GM18909 (cell line): ENCODE data around the gene MRGPRG.
"Not testable (repeated sequence)": the region's sequence is repeated elsewhere in the genome, so short reads cannot be mapped to it uniquely, and the experiment has no call there.

ENCODE experiments used
- ATAC-seq: cut with Tn5 transposase; IDR thresholded peaks from one replicate; pipeline ENCODE4 v1.9.1; 2021; ENCODE audit warnings: mild to moderate bottlenecking; ENCODE audit not compliant: unreplicated experiment, poor library complexity

The MRGPRG gene

GRCh38 chr11:3218483-3219280 lies at the start of gene MRGPRG:
TSS of gene MRGPRG (minus strand) at chr11:3218813. CDS start at chr11:3218813, 0 bp downstream.
- ATAC-seq = no peak

GRCh38 chr11:3262548-3262947 lies 43.9 kb upstream of the MRGPRG start:
- ATAC-seq = not testable (repeated sequence)

GRCh38 chr11:3261831-3262230 lies 43.2 kb upstream of the MRGPRG start:
- not testable (repeated sequence) for ATAC-seq

GRCh38 chr11:3257509-3257908 lies 38.9 kb upstream of the MRGPRG start:
- ATAC-seq = not testable (repeated sequence)

- ATAC-seq = not testable (repeated sequence)
Observed at GRCh38 chr11:3255241-3255640, 36.6 kb upstream of the MRGPRG start.

GRCh38 chr11:3254773-3255172 lies 36.2 kb upstream of the MRGPRG start:
- not testable (repeated sequence) for ATAC-seq

GRCh38 chr11:3245071-3245470 lies 26.5 kb upstream of the MRGPRG start:
- ATAC-seq = no peak

GRCh38 chr11:3243880-3244279 lies 25.3 kb upstream of the MRGPRG start:
- ATAC-seq = no peak

GRCh38 chr11:3237119-3237518 lies 18.5 kb upstream of the MRGPRG start:
- ATAC-seq = no peak

GRCh38 chr11:3234846-3235245 lies 16.2 kb upstream of the MRGPRG start:
- no peak for ATAC-seq

- ATAC-seq = no peak
Observed at GRCh38 chr11:3232956-3233355, 14.3 kb upstream of the MRGPRG start.

GRCh38 chr11:3231851-3232744 lies 13.5 kb upstream of the MRGPRG start, which contains the start of gene MRGPRE:
TSS of gene MRGPRE (minus strand) at chr11:3232417. CDS start at chr11:3228799, 3,618 bp downstream.
- no peak for ATAC-seq

- no peak for ATAC-seq
Observed at GRCh38 chr11:3231550-3231850, 12.9 kb upstream of the MRGPRG start.

- no peak for ATAC-seq
Observed at GRCh38 chr11:3230636-3231549, 12.3 kb upstream of the MRGPRG start.

GRCh38 chr11:3229673-3230630 lies 11.3 kb upstream of the MRGPRG start:
- no peak for ATAC-seq

GRCh38 chr11:3228445-3228829 lies 9.8 kb upstream of the MRGPRG start:
- ATAC-seq = no peak

GRCh38 chr11:3227568-3228444 lies 9.2 kb upstream of the MRGPRG start:
- ATAC-seq = no peak

- no peak for ATAC-seq
Observed at GRCh38 chr11:3226846-3227567, 8.4 kb upstream of the MRGPRG start.
